Skin of body (tissue), 2 donors: ENCODE data around the gene KRTAP5-8. TPM values are rescaled to one million over a fixed set of nuclear protein-coding genes. Genes with fewer than 3 reads are reported as not detected.
"Not testable (repeated sequence)": the region's sequence is repeated elsewhere in the genome, so short reads cannot be mapped to it uniquely, and the experiment has no call there.

Experiments used
- DNase-seq: peaks from one replicate; lab custom pipeline; 2025; lab: John Stamatoyannopoulos, UW
- total RNA-seq: library from RNA; depleted of rRNA; stranded (reverse); fragments of >200 nt; gene quantifications from one replicate; pipeline ENCODE4 v1.2.3, GENCODE V29; 2014

KRTAP5-8 gene
- total RNA-seq, 1 donor from 2014 or later, result 2.5 TPM

DNA sequence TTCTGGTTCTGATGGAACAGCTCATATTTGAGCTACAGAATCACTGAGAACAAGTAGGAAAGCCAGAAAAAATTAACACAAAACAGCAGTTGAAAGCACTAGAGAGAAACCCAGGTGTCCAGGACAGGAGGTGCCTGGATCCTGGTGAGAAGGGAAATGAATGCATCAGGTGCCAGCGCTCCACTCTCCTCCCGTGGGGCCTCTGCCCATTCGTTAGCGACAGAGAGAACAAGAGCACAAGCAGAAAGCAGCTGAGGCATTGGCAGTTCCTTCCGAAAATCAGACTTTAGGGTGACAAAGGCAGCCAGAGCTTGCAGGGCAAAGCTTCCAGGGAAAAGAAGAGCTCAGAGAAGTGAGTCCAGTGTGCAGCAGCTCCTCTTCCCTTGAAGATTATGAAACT is 30.7 kb upstream of the KRTAP5-8 start:
- no peak for DNase-seq

DNA sequence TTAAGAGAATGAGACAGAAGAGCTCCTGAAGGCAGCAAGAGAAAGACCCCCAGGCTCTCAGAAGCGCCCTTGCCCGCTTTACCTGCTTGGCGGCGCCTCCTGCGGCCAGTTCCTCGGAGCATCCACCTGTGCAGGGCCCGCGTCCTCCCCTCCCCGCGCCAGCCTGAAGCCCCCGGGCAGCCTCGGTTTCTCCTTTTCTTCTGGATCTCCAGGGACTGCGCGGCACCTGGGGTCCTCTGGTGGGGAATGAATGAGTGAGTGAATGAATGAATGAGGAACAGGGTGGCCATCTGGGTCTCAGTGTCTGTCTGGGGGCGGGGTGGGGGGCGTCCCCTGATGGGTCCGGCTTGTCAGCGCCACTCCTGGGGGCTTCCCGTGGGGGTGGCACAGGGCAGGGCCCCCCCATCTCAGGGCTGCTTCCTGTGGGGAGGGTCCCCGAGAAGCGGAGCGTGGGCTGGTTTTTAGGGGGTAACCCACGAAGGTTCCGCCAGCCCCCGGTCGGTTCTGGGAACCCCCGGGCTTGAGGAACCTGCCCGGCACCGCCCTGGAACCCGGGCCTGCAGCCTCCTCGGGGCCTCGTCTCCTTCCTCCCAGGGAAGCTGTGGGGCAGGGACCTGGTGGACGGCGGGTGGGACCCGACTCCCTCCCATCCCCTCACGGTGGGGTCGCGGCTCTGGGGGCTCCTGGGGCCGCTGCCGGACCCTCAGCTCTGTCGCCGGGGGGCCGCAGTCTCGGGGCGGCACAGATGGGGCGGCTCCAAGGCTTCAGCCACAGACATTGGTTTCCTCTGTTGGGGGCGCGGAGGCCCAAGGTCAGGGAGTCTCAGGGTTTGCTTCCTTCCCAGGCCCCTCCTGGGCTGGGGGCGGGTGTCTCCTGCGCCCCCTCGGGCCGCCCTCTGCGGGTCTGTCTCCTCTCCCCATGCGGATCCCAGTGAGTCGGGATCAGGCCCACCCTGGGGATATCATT is 19.0 kb upstream of the KRTAP5-8 start:
- DNase-seq, result no peak

DNA sequence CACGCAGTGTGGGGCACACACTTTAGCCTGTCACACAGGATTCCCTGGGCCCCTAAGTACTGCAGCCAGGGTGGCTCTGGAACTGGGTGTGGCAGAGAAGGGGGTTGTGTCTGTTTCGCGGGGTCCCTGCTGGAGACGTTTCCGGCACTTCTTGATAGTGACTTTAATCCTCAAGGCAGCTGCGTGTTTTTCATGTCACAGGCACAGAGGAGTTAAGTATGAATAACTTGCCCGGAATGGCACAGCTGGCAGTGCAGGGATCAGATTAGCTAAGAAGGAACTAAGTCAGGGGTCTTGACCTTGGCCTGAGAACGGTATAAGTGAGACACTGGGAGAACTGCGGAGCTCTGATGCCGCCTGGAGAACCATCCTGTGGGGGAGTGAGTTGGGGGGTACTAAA is 18.3 kb upstream of the KRTAP5-8 start:
- no peak for DNase-seq

DNA sequence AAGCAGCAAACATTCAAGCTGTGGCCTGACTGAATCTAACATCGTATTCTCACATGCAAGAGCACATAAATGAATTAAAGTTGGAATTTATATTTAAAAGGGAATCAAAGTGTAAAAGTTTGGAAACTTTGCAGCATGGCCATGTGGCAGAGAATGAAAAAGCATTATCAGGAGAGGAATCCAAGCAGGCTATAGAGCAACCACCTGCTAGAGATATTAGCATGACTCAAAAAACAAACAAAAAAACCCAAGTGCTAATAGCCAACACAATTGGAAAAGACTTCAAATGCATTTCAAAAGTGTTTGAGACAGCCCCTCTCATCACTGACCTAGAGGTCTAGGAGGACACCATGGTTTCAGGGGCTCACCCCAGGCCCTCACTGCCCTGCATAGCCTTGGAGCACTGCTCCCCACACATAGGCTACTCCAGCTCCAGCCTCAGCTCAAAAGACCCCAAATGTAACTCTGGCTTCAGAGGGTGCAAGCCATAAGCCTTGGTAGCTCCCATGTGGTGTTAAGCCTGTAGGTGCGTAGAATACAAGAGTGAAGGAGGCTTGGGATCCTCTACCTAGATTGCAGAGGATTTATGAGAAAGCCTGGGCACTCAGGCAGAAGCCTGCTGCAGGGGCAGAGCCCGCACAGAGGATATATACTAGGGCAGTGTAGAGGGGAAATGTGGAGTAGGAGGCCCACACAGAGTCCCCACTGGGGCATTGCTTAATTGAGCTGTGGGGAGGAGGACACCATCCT is 12.5 kb upstream of the KRTAP5-8 start:
- no peak for DNase-seq

DNA sequence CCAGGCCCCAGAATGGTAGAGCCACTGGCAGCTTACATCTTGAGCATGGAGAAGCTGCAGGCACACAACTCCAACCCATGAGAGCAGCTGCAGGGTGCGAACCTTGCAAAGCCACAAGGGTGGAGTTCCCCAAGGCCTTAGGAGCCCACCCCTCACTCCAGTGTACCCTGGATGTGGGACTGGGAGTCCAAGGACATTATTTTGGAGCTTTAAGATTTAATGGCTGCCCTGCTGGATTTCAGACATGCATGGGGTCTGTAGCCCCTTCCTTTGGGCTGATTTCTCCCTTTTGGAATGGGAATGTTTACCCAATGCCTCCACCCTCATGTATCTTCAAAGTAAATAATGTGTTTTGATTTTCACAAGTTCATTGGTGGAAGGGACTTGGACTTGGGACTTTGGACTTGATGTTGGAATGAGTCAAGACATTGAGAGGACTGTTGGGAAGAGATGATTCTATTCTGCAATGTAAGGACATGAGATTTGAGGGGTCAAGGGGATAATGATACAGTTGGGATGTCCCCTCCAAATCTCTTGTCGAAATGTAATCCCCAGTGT is 11.8 kb upstream of the KRTAP5-8 start:
- no peak for DNase-seq

DNA sequence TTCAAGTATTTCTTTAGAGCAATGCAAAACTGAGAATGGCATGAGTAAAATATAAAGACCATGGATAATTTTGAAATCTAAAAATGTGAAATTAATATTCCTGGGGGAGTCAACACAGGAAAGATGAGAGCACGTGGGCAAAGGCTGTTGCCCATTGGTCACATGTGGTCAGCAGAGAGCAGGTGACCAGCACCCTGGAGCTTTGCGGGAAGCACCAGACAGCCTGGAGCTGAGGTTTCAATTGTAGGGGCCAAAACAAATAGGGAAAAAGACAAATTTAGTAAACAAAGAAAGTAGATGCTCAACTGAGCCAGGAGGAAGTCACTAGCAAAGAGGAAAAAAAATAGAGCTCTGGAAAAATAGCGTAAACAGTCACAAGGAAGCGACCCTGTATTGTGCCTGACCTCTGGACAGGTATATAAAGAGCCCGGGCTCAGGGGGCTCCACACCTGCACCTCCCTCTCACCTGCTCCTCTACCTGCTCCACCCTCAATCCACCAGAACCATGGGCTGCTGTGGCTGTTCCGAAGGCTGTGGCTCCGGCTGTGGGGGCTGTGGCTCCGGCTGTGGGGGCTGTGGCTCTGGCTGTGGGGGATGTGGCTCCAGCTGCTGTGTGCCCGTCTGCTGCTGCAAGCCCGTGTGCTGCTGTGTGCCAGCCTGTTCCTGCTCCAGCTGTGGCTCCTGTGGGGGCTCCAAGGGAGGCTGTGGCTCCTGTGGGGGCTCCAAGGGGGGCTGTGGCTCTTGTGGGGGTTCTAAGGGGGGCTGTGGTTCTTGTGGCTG is 10.8 kb upstream of the KRTAP5-8 start, which contains the start of gene KRTAP5-7:
TSS of gene KRTAP5-7 (plus strand) at position 472 of the 780 bp plus-strand sequence. CDS start at position 506, 34 bp downstream.
- not testable (repeated sequence) for DNase-seq

DNA sequence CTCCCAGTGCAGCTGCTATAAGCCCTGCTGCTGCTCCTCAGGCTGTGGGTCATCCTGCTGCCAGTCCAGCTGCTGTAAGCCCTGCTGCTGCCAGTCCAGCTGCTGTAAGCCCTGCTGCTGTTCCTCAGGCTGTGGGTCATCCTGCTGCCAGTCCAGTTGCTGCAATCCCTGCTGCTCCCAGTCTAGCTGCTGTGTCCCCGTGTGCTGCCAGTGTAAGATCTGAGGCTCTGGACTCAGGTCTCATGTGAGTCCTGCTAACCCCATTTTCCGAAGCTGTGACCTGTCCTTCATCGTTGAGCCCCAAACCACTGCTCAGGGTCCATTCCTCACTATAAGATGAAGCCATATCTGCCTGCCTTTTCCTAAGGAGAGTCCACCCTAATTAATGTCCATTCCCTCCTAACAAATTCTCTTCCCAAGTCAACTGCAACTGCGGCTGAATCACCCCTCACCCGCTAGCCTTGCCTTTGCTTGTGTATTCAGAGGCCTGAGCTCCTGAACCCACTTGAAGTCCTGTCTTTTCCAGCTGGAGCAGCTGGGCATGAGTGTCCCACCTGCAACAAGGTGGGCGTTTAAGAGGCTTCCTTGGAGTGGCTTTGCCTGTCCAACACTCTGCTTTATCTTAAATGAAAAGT is 10.1 kb upstream of the KRTAP5-8 start:
- no peak for DNase-seq

DNA sequence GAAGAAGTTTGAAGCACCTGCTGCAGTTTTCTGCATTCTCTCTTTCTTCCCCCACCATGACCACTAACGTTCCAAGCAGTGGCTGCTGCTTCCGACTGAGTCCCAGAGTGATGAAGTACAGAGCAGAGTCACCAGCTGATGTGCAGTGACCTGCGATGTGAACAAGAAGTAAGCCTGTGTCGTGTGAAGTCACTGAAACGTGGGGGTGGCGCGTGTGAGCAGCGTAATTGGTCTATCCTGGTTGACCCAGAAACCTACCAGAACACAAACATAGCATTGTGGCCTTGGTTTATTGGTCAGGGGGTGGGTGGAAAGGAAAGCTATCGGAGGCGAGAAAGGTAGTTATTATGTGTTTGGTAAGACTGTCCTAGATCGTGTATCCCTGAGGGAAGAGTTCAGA is 7.2 kb upstream of the KRTAP5-8 start:
- no peak for DNase-seq

DNA sequence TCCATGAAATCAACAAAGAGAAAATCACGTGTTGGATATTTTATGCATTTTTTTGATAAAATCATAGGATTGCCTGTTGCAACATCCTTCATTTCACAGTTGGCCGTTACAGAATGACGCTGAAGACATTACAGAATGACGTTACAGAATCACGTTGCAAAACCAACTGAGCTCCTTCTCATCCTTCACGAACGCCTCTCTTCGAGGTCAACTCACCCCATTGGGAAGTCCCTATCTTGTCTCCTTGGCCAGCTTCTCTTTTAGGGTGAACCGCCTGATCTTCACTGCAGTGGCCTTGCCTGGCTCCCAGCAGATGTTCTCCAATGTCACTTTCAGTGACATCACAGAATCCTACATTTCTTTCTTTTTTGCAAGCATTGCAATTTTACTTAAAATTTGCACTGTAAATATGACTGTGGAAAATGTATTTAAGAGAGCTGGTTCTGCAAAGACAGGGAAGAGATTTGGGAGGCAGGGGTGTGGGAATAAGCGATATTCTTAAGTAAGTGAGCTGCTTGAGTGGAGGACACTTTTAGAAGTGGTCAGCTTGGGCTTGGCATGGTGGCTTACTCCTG is 5.7 kb upstream of the KRTAP5-8 start:
- no peak for DNase-seq

DNA sequence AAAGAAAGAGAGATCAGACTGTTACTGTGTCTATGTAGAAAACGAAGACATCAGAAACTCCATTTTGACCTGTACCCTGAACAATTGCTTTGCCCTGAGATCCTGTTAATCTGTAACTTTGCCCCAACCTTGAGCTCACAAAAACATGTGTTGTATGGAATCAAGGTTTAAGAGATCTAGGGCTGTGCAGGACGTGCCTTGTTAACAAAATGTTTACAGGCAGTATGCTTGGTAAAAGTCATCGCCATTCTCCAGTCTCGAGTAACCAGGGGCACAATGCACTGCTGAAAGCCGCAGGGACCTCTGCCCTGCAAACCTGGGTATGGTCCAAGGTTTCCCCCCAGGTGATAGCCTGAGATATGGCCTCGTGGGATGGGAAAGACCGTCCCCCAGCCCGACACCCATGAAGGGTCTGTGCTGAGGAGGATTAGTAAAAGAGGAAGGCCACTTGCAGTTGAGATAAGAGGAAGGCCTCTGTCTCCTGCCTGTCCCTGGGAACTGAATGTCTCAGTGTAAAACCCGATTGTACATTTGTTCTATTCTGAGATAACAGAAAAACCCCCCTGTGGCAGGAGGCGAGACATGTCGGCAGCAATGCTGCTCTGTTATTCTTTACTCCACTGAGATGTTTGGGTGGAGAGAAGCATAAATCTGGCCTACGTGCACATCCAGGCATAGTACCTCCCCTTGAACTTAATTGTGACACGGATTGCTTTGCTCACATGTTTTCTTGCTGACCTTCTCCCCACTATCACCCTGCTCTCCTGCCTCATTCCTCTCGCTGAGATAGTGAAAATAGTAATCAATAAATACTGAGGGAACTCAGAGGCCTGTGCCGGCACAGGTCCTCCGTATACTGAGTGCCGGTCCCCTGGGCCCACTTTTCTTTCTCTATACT is 2.9 kb upstream of the KRTAP5-8 start:
- not testable (repeated sequence) for DNase-seq

DNA sequence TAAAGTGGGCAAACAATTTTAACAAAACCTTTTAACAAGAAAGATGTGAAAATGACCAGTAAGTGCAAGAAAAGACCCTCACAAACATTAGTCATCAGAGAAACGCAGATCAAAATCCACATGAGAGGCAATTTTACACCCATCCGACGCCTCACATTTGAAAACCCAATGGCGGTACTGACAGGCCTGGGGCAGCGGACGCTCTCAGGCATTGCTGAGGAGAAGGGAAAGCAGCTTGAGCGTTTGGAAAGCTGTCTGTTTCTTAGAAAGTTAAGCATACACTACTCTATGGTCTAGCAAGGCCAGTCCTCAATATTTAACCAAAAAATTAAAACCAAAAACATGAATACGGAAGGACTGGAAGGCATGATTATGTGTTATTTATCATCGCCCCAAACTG is 2.0 kb upstream of the KRTAP5-8 start:
- no peak for DNase-seq

DNA sequence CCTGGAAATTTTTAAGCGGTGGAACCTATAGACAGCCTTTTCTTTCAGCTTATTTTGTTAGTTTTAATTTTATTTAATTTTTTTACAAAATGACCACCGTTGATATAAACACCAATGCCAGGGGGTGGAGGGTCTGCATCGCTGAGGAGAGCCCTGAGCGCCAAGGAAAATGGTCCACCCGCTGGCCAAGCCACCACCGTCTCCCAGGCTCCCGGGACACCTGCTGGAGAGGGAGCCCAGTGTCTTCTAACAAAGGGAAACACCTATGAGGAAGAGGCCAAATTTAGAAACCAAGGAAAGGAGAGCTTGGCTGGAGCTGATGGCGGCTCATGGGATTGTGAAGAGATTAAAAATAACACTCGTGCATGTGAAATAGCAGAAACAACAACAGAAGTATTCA is 288 bp upstream of the KRTAP5-8 start:
- no peak for DNase-seq

DNA sequence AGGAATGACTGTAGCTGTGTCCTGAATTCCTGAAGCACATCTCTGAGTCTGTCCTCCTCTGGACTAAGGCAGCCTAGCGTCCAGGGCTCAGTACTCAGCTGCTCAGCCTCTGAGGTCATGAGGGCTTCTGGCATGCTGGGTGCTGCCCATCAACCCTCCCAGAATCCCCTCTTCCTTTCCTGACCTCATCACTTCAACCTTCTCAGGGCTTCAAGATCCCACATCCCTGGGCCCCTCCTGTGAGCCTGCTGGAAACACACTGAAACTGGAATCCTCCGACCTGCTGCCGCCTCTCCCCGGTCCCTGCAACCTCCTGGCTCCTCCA is 803 bp downstream of the KRTAP5-8 start:
- no peak for DNase-seq

DNA sequence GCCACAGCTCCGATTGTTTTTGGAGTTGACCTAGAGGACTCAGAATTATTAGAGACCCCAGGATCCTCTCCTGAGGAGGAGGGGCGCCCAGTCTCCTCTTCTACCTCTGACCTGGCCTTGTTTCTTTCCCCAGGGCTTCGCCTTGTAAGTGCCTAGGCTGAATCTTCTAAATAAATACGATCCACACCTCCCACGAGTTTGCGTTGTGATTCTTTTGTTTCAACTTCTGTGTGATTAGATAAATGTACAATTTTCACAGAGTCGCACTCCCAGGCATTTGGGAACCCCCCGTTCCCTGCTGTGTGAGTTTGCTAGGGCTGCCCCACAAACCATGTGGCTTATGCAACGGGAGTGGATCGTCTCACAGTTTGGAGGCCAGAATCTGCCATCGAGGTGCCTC is 1.2 kb downstream of the KRTAP5-8 start:
- DNase-seq, result no peak

DNA sequence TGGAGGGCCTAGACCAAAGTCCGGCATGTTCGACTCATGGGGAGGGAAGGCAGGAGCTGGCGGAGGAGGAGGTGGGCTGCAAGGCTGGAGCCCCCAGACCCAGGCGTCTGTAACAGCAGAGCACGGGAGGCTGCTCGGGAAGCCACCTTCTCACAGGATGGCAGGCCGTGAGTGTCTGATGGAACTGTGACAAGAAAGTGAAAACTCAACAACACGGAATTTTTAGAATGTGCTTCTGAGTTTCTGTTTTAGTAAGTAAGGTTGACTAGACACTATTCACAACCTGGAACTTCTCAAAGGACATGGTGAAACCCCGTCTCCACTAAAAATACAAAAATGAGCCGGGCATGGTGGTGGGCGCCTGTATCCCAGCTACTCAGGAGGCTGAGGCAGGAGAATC is 2.1 kb downstream of the KRTAP5-8 start:
- DNase-seq, result not testable (repeated sequence)

DNA sequence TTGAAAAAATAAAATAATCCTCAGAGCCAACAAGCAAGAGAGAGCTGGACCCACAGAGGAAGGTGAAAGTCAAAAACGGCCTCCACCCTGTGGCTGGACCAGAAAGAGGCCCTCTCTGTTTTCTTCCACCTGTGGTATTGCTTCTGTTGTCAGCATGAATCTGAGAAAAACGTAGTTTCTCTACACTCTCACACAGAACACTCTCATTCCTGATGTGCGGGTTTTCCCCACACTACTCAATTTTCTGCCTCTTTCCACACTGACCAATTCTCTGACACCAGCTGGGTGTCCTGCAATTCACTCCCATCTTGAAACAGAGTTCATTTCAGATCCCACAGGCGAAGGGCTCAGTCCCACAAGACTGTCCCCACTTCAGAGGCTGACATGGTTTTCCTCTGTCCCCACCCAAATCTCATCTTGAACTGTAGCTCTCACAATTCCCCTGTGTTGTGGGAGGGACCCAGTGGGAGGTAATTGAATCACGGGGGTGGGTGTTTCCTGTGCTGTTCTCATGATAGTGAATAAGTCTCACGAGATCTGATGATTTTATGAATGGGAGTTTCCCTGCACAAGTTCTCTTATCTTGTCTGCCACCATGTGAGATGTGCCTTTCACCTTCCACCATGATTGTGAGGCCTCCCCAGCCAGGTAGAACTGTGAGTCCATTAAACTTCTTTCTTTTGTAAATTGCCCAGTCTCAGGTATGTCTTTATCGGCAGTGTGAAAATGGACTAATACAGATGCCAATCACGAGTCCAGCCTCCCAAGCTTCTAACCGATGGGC is 2.9 kb downstream of the KRTAP5-8 start:
- DNase-seq, result not testable (repeated sequence)

DNA sequence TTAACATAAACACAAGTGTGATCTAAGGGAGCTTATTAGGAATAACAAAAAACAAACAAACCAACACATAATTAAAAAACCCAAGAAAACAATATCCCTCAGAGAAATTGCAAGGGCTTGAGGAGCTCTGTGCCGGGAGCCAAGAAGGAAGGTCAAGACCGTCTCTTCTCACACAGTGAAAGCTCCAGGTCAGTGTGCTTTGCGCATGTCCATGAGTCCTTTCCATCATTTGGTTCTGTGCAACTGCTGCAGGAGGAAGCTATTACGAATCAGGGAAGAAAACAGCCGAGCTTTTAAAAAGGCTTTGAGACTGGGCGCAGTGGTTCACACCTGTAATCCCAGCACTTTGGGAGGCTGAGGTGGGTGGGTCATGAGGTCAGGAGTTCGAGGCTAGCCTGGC is 4.6 kb downstream of the KRTAP5-8 start:
- DNase-seq, result no peak

DNA sequence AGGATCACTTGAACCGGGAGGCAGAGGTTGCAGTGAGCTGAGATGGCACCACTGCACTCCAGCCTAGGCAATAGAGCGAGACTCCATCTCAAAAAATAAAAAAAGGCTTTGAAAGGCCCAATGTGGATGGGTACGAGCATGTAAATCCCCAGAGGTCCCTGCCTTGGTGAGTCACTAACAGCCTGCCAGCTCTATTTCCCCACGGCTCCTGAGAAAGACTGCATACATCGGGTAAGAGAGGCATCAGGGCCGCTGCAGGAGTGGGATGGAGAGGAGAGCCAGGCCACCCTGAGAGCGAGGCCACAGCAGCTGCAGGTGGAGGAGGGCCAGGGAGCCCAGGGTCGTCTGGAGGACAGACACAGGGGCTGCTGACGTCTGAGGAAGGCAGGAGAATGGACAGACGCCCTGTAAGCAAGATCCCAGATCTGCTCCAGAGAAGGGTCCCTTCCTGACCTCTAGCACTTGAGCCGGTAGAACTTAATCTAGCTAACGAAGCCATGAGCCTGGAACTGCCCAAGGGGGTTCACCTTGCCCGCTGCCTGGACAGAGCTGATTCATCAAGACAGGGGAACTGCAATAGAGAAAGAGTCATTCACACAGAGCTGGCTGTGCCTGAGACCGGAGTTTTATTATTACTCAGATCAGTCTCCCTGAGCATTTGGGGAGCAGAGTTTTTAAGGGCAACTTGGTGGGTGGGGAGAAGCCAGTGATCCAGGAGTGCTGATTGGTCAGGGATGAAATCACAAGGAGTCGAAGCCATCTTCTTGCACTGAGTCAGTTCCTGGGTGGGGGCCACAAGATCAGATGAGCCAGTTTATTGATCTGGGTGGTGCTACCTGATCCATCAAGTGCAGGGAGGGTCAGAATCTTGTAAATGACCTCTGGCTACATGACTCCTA is 5.3 kb downstream of the KRTAP5-8 start:
- DNase-seq, result no peak
